CD4-positive, alpha-beta T cell treated with Interleukin-12 subunit alpha and Interleukin-12 subunit beta, for 1 hour (primary cell): ENCODE measurements around the gene FOXD1.
"Not testable (repeated sequence)": the region's sequence is repeated elsewhere in the genome, so short reads cannot be mapped to it uniquely, and the experiment has no call there.

Source experiments
- DNase-seq: peaks from one replicate; pipeline ENCODE4 v3.0.0-alpha.2; 2020

Gene FOXD1

GRCh38 chr5:73411936-73412596 lies 36.5 kb downstream of the FOXD1 start:
- DNase-seq, result no peak

GRCh38 chr5:73409927-73410326 lies 38.6 kb downstream of the FOXD1 start:
- DNase-seq, result not testable (repeated sequence)

GRCh38 chr5:73405691-73406090 lies 42.9 kb downstream of the FOXD1 start:
- DNase-seq, result no peak

- DNase-seq, result no peak
These were observed 48.8 kb downstream of the FOXD1 start for GRCh38 chr5:73399775-73400174.
